ENCODE measurements around the gene LRRN4CL.

LRRN4CL gene

GRCh38 chr11:62708793-62709192 is 19.5 kb upstream of the LRRN4CL start:
- Histone ChIP-seq H3K36me3 (peaks cover 29% of the 10 kb centered on the region), H3K4me1 (ENCODE audit: control insufficient read depth in 1 of 2, insufficient read depth in 1 of 2, low read depth in 1 of 2, low read length in 1 of 2) (peaks cover 42 to 49% of the 10 kb centered on the region in 2 experiments), H3K27me3 (no peaks in the 10 kb centered on the region), H3K4me3 (ENCODE audit: low read depth in 1 of 2, low read length in 1 of 2) (peak overlapping the region; percentile 76 to 86), H3K9me3 (no peaks in the 10 kb centered on the region), H3K27ac (peak overlapping the region; percentile 91)
- TF ChIP-seq, protein P1, sequence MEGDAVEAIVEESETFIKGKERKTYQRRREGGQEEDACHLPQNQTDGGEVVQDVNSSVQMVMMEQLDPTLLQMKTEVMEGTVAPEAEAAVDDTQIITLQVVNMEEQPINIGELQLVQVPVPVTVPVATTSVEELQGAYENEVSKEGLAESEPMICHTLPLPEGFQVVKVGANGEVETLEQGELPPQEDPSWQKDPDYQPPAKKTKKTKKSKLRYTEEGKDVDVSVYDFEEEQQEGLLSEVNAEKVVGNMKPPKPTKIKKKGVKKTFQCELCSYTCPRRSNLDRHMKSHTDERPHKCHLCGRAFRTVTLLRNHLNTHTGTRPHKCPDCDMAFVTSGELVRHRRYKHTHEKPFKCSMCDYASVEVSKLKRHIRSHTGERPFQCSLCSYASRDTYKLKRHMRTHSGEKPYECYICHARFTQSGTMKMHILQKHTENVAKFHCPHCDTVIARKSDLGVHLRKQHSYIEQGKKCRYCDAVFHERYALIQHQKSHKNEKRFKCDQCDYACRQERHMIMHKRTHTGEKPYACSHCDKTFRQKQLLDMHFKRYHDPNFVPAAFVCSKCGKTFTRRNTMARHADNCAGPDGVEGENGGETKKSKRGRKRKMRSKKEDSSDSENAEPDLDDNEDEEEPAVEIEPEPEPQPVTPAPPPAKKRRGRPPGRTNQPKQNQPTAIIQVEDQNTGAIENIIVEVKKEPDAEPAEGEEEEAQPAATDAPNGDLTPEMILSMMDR (IDR thresholded peaks at IDR 0.05) = no peak

- TF ChIP-seq, protein P1 (IDR thresholded peaks at IDR 0.05) = no peak
- Histone ChIP-seq H3K27me3 (no peaks in the 10 kb centered on the region), H3K4me1 (ENCODE audit: control insufficient read depth in 1 of 2, insufficient read depth in 1 of 2, low read depth in 1 of 2, low read length in 1 of 2) (peaks cover 42 to 52% of the 10 kb centered on the region in 2 experiments), H3K27ac (peak overlapping the region; percentile 91), H3K36me3 (peaks cover 25% of the 10 kb centered on the region), H3K9me3 (no peaks in the 10 kb centered on the region), H3K4me3 (ENCODE audit: low read depth in 1 of 2, low read length in 1 of 2) (peak overlapping the region; percentile 76 to 86)
Measured at GRCh38 chr11:62708392-62708791, 19.1 kb upstream of the LRRN4CL start.

DNA sequence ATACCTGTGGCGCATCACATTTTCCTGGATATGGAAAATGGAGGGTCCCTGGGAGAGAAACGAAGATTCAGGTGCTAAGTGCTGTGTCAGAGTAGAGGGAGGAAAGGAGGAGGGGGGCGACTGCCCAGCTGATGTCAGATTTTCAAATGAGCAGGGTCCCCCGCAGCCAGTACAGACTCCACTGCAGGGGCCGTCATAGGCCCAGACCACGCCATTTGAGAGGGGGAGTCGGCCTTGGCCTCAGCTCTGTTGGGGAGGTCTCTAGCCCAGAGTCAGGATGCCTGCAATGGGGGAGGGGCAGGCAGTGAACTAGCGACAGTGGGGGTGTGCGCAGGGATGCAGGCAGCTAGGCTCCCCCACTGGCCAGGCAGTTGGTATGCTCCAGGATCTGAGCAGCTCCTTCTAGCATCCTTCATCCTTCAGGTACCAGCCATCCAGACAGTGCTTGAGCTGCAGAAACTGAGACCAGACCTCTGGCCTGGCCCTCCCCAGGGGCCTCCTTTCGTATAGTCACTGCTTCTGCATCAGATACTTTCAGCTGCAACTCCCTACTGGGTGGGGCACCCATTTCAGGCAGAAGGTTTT is 18.0 kb upstream of the LRRN4CL start, which contains the start of the genes BSCL2 and GNG3:
TSS of gene BSCL2 (minus strand) at position 148 of the 585 bp plus-strand sequence. CDS start 229 bp downstream, outside the sequence.
TSS of gene GNG3 (plus strand) at position 400 of the 585 bp plus-strand sequence. CDS start 620 bp downstream, outside the sequence.
- H3K4me3 ChIP-seq (ENCODE audit: low read depth in 1 of 2, low read length in 1 of 2) = peak within 1 kb of the TSS; percentile 83 to 86
- peak within 1 kb of the TSS; percentile 91 for H3K27ac ChIP-seq
- H3K4me1 ChIP-seq (ENCODE audit: control insufficient read depth in 1 of 2, insufficient read depth in 1 of 2, low read depth in 1 of 2, low read length in 1 of 2) = peaks cover 46 to 60% of the 10 kb centered on the region in 2 experiments
- H3K36me3 ChIP-seq = peaks cover 17% of the 10 kb centered on the region
- TF ChIP-seq, protein P1 (IDR thresholded peaks at IDR 0.05) = no peak
- no peaks in the 10 kb centered on the region for H3K9me3 ChIP-seq
- H3K27me3 ChIP-seq = no peaks in the 10 kb centered on the region

GRCh38 chr11:62706850-62707247 is 17.5 kb upstream of the LRRN4CL start:
- Histone ChIP-seq H3K36me3 (peaks cover 13% of the 10 kb centered on the region), H3K4me1 (ENCODE audit: control insufficient read depth in 1 of 2, insufficient read depth in 1 of 2, low read depth in 1 of 2, low read length in 1 of 2) (peaks cover 52 to 65% of the 10 kb centered on the region in 2 experiments), H3K27ac (peak overlapping the region; percentile 78), H3K9me3 (no peaks in the 10 kb centered on the region), H3K27me3 (no peaks in the 10 kb centered on the region), H3K4me3 (ENCODE audit: low read depth in 1 of 2, low read length in 1 of 2) (peak overlapping the region; percentile 75 to 83)
- TF ChIP-seq, protein P1 (IDR thresholded peaks at IDR 0.05) = no peak

- peaks cover 7% of the 10 kb centered on the region for H3K36me3 ChIP-seq
- H3K27ac ChIP-seq = peak overlapping the region; percentile 78
Measured at GRCh38 chr11:62705880-62706849, 16.8 kb upstream of the LRRN4CL start.

More at GRCh38 chr11:62705880-62706849, 16.8 kb upstream of the LRRN4CL start:
- H3K4me3 ChIP-seq (ENCODE audit: low read depth in 1 of 2, low read length in 1 of 2) = peak overlapping the region; percentile 75 to 83
- H3K27me3 ChIP-seq = no peaks in the 10 kb centered on the region
- H3K9me3 ChIP-seq = no peaks in the 10 kb centered on the region
- peaks cover 56 to 70% of the 10 kb centered on the region in 2 experiments for H3K4me1 ChIP-seq (ENCODE audit: control insufficient read depth in 1 of 2, insufficient read depth in 1 of 2, low read depth in 1 of 2, low read length in 1 of 2)
- TF ChIP-seq, protein P1 (IDR thresholded peaks at IDR 0.05) = peak; percentile 47

Measured in neutrophil (primary cell).